ENCODE measurements around the gene NUDT16L1.

Gene NUDT16L1

GRCh38 chr16:4733747-4734062 lies 40.3 kb downstream of the NUDT16L1 start:
- H3K4me2 ChIP-seq (ENCODE audit: low read length): peak overlapping the region; percentile 100
- peaks cover 6% of the 10 kb centered on the region for H3K4me1 ChIP-seq
- no peak overlapping the region for H3K9ac ChIP-seq
- no peaks in the 10 kb centered on the region for H3K27me3 ChIP-seq (ENCODE audit: control insufficient read depth, insufficient read depth, low read length)
- TF ChIP-seq CTCF (IDR thresholded peaks at IDR 0.05): no peak
- peak overlapping the region; percentile 42 for H3K27ac ChIP-seq
- H3K36me3 ChIP-seq (ENCODE audit: control insufficient read depth, insufficient read depth, low read length): no peaks in the 10 kb centered on the region
- H3K4me3 ChIP-seq (ENCODE audit: low read depth, low read length): peak overlapping the region; percentile 100
- no peaks in the 10 kb centered on the region for H3K9me3 ChIP-seq (ENCODE audit: control insufficient read depth, low read length)
- peak overlapping the region; percentile 58 for H2AFZ ChIP-seq
- no peaks in the 10 kb centered on the region for H3K79me2 ChIP-seq

- peak within 1 kb of the TSS; percentile 100 for H3K4me2 ChIP-seq (ENCODE audit: low read length)
- no peak within 1 kb of the TSS for H3K9ac ChIP-seq
- peaks cover 6% of the 10 kb centered on the region for H3K4me1 ChIP-seq
- H3K36me3 ChIP-seq (ENCODE audit: control insufficient read depth, insufficient read depth, low read length): no peaks in the 10 kb centered on the region
- H3K4me3 ChIP-seq (ENCODE audit: low read depth, low read length): peak within 1 kb of the TSS; percentile 100
- no peak for TF ChIP-seq CTCF (IDR thresholded peaks at IDR 0.05)
- H3K27ac ChIP-seq: peak within 1 kb of the TSS; percentile 42
- no peaks in the 10 kb centered on the region for H3K27me3 ChIP-seq (ENCODE audit: control insufficient read depth, insufficient read depth, low read length)
- H3K9me3 ChIP-seq (ENCODE audit: control insufficient read depth, low read length): no peaks in the 10 kb centered on the region
- no peaks in the 10 kb centered on the region for H3K79me2 ChIP-seq
- peak within 1 kb of the TSS; percentile 58 for H2AFZ ChIP-seq
Measured at GRCh38 chr16:4734063-4734729, 40.8 kb downstream of the NUDT16L1 start, which contains the start of the genes ANKS3 and DNAAF8. TSS of gene ANKS3 (minus strand) at chr16:4734271. CDS start at chr16:4730149, 4,122 bp downstream. TSS of gene DNAAF8 (plus strand) at chr16:4734537. CDS start at chr16:4736515, 1,978 bp downstream.

GRCh38 chr16:4734730-4735535 lies 41.6 kb downstream of the NUDT16L1 start:
- Histone ChIP-seq H3K36me3 (ENCODE audit: control insufficient read depth, insufficient read depth, low read length) (no peaks in the 10 kb centered on the region), H3K27ac (peak overlapping the region; percentile 42), H3K4me3 (ENCODE audit: low read depth, low read length) (peak overlapping the region; percentile 100), H3K4me1 (peaks cover 6% of the 10 kb centered on the region), H3K9me3 (ENCODE audit: control insufficient read depth, low read length) (no peaks in the 10 kb centered on the region), H3K9ac (no peak overlapping the region), H3K4me2 (ENCODE audit: low read length) (peak overlapping the region; percentile 100), H3K27me3 (ENCODE audit: control insufficient read depth, insufficient read depth, low read length) (no peaks in the 10 kb centered on the region), H2AFZ (peak overlapping the region; percentile 58), H3K79me2 (no peaks in the 10 kb centered on the region)
- no peak for TF ChIP-seq CTCF (IDR thresholded peaks at IDR 0.05)

GRCh38 chr16:4736546-4736945 lies 43.2 kb downstream of the NUDT16L1 start:
- no peak overlapping the region for H3K9ac ChIP-seq
- no peak overlapping the region for H3K4me3 ChIP-seq (ENCODE audit: low read depth, low read length)
- no peaks in the 10 kb centered on the region for H3K36me3 ChIP-seq (ENCODE audit: control insufficient read depth, insufficient read depth, low read length)
- no peaks in the 10 kb centered on the region for H3K9me3 ChIP-seq (ENCODE audit: control insufficient read depth, low read length)
- no peaks in the 10 kb centered on the region for H3K27me3 ChIP-seq (ENCODE audit: control insufficient read depth, insufficient read depth, low read length)
- H3K27ac ChIP-seq: no peak overlapping the region
- peaks cover 6% of the 10 kb centered on the region for H3K4me1 ChIP-seq
- H3K4me2 ChIP-seq (ENCODE audit: low read length): no peak overlapping the region
- H2AFZ ChIP-seq: no peak overlapping the region
- H3K79me2 ChIP-seq: no peaks in the 10 kb centered on the region
- TF ChIP-seq CTCF (IDR thresholded peaks at IDR 0.05): no peak
